KMS-11 (cell line): ENCODE measurements around the gene PCNX1.
A peak's percentile ranks its signal among the peaks of the same experiment; 100 is the strongest.

Source experiments
- H2AFZ ChIP-seq: fragments of 200-600 bp; sonication (generic); 2 replicates; pipeline ENCODE4 v1.6.1; 2016; ENCODE audit warnings: antibody characterized with exemption, mixed run types, low read depth
- H3K27ac ChIP-seq: fragments of 200-600 bp; sonication (generic); 2 replicates; pipeline ENCODE4 v1.6.1; 2016; ENCODE audit warnings: mild to moderate bottlenecking, mixed run types
- H3K27me3 ChIP-seq: fragments of 200-600 bp; sonication (generic); 2 replicates; pipeline ENCODE4 v1.6.1; 2017; ENCODE audit warnings: mild to moderate bottlenecking, low read depth, mixed run types, moderate library complexity; ENCODE audit not compliant: insufficient read depth
- H3K36me3 ChIP-seq: fragments of 200-600 bp; sonication (generic); 2 replicates; pipeline ENCODE4 v1.6.1; 2017; ENCODE audit warnings: mild to moderate bottlenecking, mixed run types; ENCODE audit not compliant: insufficient read depth
- H3K4me1 ChIP-seq: fragments of 200-600 bp; sonication (generic); 2 replicates; pipeline ENCODE4 v1.6.1; 2016; ENCODE audit warnings: mild to moderate bottlenecking, low read depth, mixed run types; ENCODE audit not compliant: poor library complexity, severe bottlenecking
- H3K4me2 ChIP-seq: fragments of 200-600 bp; sonication (generic); 2 replicates; pipeline ENCODE4 v1.7.0; 2016; ENCODE audit warnings: mild to moderate bottlenecking, mixed run types
- H3K4me3 ChIP-seq: fragments of 200-600 bp; sonication (generic); IDR thresholded peaks from 2 replicates; pipeline ENCODE4 v1.6.1; 2017; ENCODE audit warnings: low read depth, low read length, mixed read lengths; ENCODE audit not compliant: insufficient read depth
- H3K79me2 ChIP-seq: fragments of 200-600 bp; sonication (generic); 2 replicates; pipeline ENCODE4 v1.6.1; 2016; ENCODE audit warnings: low read depth, mixed run types; ENCODE audit not compliant: insufficient read depth
- H3K9ac ChIP-seq: fragments of 200-600 bp; sonication (generic); 2 replicates; pipeline ENCODE4 v1.6.1; 2016; ENCODE audit warnings: mild to moderate bottlenecking, mixed run types
- H4K20me1 ChIP-seq: fragments of 200-600 bp; sonication (generic); 2 replicates; pipeline ENCODE4 v1.6.1; 2016; ENCODE audit warnings: mild to moderate bottlenecking, mixed run types; ENCODE audit not compliant: insufficient read depth
- TF ChIP-seq, protein P1 (sequence below): fragments of 200-600 bp; sonication (generic); conservative IDR thresholded peaks from 2 replicates; pipeline ENCODE4 v1.6.1; 2017; ENCODE audit warnings: low read depth, mild to moderate bottlenecking, antibody characterized with exemption, low read length, moderate library complexity, mixed read lengths

Gene PCNX1

DNA sequence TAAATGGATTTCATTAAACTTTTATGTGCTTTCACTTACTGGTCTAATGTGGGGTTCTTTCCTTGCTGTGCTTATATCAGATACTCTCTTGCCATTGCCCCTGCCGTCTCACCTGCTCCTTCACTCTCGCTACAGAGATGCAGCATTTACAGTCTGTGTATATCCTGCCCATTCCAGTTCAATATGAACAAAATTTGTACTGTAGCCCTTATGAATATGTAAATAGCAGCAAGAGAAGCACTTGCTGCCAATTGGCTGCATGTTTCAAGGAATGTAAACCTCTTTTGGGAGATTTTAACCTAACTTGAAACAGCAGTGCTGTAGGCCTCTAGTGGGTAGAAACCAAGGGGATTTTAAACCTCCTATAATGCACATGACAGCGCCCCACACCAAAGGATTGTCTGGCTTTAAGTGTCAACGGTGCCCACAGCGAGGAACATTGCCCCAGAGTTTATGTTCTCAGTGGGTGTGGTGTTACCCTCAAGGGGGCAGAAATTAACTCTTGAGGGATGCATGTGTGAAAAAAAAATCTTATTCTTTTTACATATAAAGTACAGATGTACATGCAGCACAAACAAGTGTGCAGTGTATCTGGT lies 19.1 kb downstream of the PCNX1 start:
- Histone ChIP-seq H3K27ac (no peak overlapping the region), H4K20me1 (no peaks in the 10 kb centered on the region; the same call in 1 of the 2 replicates), H3K36me3 (no peaks in the 10 kb centered on the region), H2AFZ (no peak overlapping the region), H3K27me3 (no peaks in the 10 kb centered on the region), H3K4me2 (no peak overlapping the region), H3K4me3 (no peak overlapping the region), H3K9ac (no peak overlapping the region), H3K79me2 (peaks cover 10% of the 10 kb centered on the region; the same call in 1 of the 2 replicates), H3K4me1 (no peaks in the 10 kb centered on the region)
- TF ChIP-seq, protein P1, sequence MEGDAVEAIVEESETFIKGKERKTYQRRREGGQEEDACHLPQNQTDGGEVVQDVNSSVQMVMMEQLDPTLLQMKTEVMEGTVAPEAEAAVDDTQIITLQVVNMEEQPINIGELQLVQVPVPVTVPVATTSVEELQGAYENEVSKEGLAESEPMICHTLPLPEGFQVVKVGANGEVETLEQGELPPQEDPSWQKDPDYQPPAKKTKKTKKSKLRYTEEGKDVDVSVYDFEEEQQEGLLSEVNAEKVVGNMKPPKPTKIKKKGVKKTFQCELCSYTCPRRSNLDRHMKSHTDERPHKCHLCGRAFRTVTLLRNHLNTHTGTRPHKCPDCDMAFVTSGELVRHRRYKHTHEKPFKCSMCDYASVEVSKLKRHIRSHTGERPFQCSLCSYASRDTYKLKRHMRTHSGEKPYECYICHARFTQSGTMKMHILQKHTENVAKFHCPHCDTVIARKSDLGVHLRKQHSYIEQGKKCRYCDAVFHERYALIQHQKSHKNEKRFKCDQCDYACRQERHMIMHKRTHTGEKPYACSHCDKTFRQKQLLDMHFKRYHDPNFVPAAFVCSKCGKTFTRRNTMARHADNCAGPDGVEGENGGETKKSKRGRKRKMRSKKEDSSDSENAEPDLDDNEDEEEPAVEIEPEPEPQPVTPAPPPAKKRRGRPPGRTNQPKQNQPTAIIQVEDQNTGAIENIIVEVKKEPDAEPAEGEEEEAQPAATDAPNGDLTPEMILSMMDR = no peak

DNA sequence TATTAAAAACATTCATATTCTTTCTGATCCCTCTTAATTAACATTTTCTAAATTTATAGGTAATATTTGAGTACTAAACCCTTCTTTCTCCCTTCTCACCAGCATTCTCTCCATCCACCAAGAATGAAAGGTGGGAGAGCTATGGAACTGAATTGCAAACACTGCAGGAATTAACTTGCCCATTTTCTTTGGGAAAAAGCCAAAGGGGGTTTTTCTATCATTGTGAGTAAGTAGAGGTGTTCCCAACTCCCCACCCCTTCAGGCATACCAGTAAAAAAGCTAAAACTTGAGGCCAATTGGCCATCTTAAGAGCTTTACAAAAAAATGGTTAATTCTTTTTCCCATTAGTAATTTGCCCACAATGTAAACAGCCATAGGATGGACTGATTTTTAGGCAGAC lies 23.7 kb downstream of the PCNX1 start:
- Histone ChIP-seq H3K4me1 (peaks cover 22% of the 10 kb centered on the region), H3K27me3 (no peaks in the 10 kb centered on the region), H3K4me3 (no peak overlapping the region), H2AFZ (no peak overlapping the region), H3K4me2 (no peak overlapping the region), H3K79me2 (peaks cover 33% of the 10 kb centered on the region; the same call in 1 of the 2 replicates), H3K9ac (no peak overlapping the region), H4K20me1 (no peaks in the 10 kb centered on the region), H3K27ac (no peak overlapping the region), H3K36me3 (no peaks in the 10 kb centered on the region)
- TF ChIP-seq, protein P1 = no peak

DNA sequence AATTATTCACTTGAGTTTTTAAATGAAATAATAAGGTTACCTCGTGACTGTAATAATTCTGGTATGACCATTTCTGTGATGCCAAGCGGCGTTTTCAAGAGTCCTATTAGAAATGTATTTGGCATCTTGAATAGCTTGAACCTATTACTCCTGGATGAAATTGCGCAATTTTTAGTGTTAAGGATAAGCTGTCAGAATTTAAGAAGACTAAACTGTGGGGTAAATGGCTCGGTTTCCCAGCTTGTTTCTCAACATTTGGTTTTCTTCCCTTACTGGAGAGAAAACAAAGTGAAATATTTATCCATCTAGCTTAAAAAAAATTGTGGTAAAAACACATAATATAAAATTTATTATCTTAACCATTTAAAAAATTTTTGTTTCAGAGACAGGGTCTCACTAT lies 26.8 kb downstream of the PCNX1 start:
- TF ChIP-seq, protein P1 = no peak
- Histone ChIP-seq H3K27ac (peak overlapping the region; percentile 46; the same call in 1 of the 2 replicates), H3K27me3 (no peaks in the 10 kb centered on the region), H3K36me3 (no peaks in the 10 kb centered on the region), H3K4me2 (peak overlapping the region; percentile 3; the same call in 1 of the 2 replicates), H3K9ac (no peak overlapping the region), H3K4me3 (no peak overlapping the region), H2AFZ (no peak overlapping the region), H3K4me1 (peaks cover 22% of the 10 kb centered on the region), H3K79me2 (peaks cover 24% of the 10 kb centered on the region; the same call in 1 of the 2 replicates), H4K20me1 (no peaks in the 10 kb centered on the region)

DNA sequence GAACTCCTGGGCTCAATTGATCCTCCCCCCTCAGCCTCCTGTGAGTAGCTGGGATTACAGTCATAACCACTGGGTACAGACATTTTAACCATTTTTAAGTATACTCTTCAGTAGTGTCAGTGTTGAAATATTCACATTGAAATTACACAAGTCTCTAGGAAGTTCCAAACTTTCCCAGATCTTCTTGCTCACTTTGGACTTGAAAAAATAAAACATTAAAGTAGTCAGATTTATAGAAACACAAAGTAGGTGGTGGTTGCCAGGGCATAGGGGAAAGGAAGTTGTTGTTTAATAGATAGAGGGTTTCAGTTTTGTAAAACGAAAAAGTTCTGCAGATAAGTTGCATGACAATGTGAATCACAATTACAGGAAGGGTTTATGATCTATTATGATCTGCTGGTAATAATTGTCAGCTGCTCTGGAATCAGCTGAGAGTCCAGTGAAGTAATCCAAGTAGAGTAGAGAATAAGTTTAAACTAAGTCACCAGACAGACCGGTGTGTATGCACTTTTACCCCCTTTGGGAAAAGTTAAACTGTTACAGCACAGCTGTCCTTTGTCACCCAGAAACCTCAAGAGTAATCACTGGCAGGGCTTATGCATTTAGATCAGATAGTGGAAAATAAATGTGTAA lies 27.4 kb downstream of the PCNX1 start:
- H4K20me1 ChIP-seq = no peaks in the 10 kb centered on the region
- H3K9ac ChIP-seq = no peak overlapping the region

More for the DNA sequence above, 27.4 kb downstream of the PCNX1 start:
- Histone ChIP-seq H2AFZ (no peak overlapping the region), H3K79me2 (peaks cover 24% of the 10 kb centered on the region; the same call in 1 of the 2 replicates), H3K4me1 (peaks cover 22% of the 10 kb centered on the region), H3K27ac (peak overlapping the region; percentile 46; the same call in 1 of the 2 replicates), H3K4me2 (peak overlapping the region; percentile 3; the same call in 1 of the 2 replicates), H3K4me3 (no peak overlapping the region), H3K27me3 (no peaks in the 10 kb centered on the region), H3K36me3 (no peaks in the 10 kb centered on the region)
- TF ChIP-seq, protein P1 = no peak
